CD4-positive, alpha-beta T cell treated with Interleukin-4 for 4 hours (primary cell): ENCODE measurements around the gene FOXI2.

ENCODE experiments used
- DNase-seq: peaks from one replicate; pipeline ENCODE4 v3.0.0-alpha.2; 2020

Gene FOXI2

GRCh38 chr10:127744956-127745355, 8.0 kb downstream of the FOXI2 start:
- no peak for DNase-seq

GRCh38 chr10:127745861-127746260, 8.9 kb downstream of the FOXI2 start:
- DNase-seq: no peak

DNA sequence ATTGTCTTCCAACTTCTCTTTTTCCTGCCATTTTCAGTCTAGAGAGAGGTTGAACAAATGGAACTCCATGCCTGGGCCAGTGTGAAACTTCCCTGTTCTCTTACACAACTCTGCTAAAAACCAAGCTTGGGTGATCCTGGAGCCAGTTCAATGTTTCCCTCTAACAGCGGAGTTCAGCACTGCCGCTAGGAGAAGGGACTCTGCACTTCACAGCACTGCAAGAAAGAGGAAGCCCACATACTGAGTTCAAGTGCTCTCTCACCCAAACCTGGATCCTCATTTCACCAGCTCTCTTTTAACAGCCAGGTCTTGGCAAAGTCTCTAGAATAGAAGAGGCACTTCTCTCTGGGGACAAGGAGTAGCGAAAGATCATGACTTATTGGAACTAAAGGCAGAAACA, 18.8 kb downstream of the FOXI2 start:
- no peak for DNase-seq

- no peak for DNase-seq
Observed at GRCh38 chr10:127756264-127756663, 19.3 kb downstream of the FOXI2 start.

DNA sequence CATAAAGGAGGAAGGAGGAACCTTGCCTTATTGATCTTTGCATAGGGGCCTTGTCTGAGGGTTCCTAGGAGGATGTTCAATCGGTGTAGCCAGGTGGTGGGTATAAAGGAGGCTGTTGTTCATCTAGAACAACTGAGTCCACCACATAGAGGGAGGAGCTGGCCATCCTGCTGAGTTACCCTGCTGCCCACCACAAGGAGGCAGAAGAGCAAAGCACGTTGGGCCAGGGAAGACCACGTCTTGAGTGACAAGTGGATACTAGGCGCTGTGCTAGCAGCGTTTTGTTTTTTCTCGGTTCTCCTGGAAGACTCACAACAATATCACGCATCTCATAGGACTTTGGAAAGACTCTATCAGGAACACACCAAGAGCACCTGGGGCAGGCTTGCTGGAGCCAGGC, 20.0 kb downstream of the FOXI2 start:
- DNase-seq: no peak

GRCh38 chr10:127759276-127759675, 22.3 kb downstream of the FOXI2 start:
- no peak for DNase-seq

DNA sequence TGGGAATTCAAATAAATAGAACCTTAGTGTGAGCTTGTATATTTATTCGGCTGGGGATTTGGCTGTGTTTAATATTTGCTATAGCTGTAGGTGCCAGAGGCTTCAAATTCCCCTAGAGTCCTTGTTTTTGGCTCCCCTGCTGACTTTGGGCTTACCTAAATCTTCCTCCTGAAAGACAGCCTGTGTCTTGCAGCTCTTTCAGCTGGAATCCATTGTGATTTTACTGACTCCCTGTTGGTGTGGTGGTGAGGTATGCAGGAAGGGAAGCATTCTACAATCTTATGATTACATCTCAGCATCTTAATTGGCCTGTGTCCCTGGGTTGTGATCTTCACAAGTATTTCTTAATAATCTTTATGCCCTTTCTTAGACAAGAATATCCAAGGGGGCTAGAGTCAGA, 25.9 kb downstream of the FOXI2 start:
- DNase-seq: no peak

DNA sequence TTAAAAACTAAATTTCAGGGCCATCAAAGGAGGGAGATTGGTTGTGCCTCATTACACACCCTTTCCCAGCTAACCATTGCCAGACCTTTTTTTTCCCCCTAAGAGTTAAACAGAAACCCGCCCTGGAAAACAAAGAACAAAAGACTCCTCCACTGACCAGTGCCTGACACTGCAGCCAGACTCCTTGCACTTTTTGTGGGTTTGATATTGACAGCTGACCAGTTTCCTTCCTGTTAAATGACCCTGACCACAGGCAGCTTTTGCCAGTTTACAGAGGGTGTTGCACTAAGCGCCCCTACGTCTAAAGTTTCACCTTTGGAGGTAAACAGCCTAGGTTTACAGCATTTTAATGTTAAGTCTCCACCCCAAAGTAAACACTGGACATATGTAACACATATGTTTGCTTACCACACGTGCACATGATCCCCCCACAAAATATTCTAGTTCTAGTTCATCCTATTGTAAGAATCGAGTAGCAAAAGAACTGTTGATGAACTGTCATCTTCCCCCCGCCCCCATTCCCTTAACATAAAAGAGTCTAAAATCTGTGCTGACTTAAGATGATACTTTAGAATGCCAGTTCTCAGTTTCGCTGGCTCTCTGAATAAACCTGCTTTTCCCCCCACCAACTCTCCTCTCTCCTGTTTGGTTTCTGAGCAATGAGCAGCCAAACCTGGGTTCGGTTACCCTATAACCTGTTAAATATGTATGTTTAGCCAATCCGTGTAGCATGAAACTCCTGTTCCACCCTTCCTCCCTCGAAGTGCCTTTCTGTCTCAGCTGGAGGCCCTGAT, 38.0 kb downstream of the FOXI2 start:
- no peak for DNase-seq

DNA sequence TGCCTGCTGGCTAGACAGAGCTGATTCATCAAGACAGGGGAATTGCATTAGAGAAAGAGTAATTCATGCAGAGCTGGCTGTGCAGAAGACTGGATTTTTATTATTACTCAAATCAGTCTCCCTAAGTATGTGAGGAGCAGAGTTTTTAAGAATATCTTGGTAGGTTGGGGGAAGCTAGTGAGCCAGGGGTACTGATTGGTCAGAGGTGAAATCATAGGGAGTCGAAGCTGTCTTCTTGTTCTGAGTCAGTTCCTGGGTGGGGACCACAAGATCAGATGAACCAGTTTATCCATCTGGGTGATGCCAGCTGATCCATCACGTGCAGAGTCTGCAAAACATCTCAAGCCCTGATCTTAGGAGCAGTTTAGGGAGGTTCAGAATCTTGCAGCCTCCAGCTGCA, 39.8 kb downstream of the FOXI2 start:
- no peak for DNase-seq

GRCh38 chr10:127781412-127781811, 44.4 kb downstream of the FOXI2 start:
- DNase-seq: no peak

DNA sequence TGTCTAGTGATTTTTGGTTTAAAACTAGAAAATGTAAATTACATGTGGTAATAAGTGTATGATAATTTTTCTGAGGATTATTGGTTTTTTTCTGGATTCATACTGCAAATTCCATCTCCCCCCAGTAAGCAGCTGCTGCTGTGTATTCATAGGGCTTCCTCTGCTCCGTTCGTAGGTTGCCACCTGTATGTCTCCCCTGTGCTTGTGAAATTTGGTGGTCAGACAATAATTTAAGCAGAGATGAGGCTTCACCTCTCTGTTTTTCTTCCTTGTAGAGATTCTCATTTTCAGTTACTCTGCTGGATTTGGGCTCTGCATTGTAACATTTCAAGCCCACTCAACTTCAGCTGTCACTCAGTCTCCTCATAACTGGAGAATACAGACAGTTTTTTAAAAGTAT, 50.9 kb downstream of the FOXI2 start:
- no peak for DNase-seq

GRCh38 chr10:127790066-127790624, 53.2 kb downstream of the FOXI2 start:
- no peak for DNase-seq
